Measurements from ENCODE around the gene CCDC91.

DNA sequence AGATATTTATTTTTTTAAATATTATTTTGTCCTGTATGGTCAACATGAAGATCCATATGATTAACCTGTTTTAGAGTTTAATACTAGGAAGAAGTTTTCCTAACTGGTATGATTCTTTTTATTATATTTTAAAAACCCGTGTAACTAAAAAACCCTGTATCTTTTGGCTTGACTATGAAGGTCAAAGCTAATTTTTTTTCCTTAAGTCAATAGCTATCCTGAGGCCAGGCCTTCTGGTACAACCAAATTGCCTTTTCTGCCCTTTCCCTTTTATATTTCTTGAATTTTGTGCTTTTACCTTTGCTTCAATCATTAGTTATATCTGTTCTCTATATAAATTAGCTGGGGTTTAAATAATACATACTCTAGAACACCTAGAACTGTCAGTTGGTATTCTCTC lies 30.6 kb upstream of the CCDC91 start:
- TF ChIP-seq SREBF1 (IDR thresholded peaks at IDR 0.05; ENCODE audit: borderline replicate concordance, low read depth, low read length) (no peak), TGIF2 (CRISPR knock-in tag; IDR thresholded peaks at IDR 0.05) (no peak), ZNF318 (IDR thresholded peaks at IDR 0.05; ENCODE audit: borderline replicate concordance in 1 of 2, low read depth in 1 of 2) (no peak), SETDB1 (IDR thresholded peaks at IDR 0.05; ENCODE audit: low read length) (no peak), MCM2 (IDR thresholded peaks at IDR 0.05; ENCODE audit: low read depth) (no peak), BCOR (IDR thresholded peaks at IDR 0.05) (no peak), JUND (IDR thresholded peaks at IDR 0.05; ENCODE audit: borderline replicate concordance, low read depth, low read length) (no peak), JUND (tag; IDR thresholded peaks at IDR 0.05; ENCODE audit: borderline replicate concordance, low read depth, low read length) (no peak), POU5F1 (IDR thresholded peaks at IDR 0.05; ENCODE audit: borderline replicate concordance, low read depth, low read length, partially characterized antibody) (no peak)
- TF ChIP-seq, protein P1, sequence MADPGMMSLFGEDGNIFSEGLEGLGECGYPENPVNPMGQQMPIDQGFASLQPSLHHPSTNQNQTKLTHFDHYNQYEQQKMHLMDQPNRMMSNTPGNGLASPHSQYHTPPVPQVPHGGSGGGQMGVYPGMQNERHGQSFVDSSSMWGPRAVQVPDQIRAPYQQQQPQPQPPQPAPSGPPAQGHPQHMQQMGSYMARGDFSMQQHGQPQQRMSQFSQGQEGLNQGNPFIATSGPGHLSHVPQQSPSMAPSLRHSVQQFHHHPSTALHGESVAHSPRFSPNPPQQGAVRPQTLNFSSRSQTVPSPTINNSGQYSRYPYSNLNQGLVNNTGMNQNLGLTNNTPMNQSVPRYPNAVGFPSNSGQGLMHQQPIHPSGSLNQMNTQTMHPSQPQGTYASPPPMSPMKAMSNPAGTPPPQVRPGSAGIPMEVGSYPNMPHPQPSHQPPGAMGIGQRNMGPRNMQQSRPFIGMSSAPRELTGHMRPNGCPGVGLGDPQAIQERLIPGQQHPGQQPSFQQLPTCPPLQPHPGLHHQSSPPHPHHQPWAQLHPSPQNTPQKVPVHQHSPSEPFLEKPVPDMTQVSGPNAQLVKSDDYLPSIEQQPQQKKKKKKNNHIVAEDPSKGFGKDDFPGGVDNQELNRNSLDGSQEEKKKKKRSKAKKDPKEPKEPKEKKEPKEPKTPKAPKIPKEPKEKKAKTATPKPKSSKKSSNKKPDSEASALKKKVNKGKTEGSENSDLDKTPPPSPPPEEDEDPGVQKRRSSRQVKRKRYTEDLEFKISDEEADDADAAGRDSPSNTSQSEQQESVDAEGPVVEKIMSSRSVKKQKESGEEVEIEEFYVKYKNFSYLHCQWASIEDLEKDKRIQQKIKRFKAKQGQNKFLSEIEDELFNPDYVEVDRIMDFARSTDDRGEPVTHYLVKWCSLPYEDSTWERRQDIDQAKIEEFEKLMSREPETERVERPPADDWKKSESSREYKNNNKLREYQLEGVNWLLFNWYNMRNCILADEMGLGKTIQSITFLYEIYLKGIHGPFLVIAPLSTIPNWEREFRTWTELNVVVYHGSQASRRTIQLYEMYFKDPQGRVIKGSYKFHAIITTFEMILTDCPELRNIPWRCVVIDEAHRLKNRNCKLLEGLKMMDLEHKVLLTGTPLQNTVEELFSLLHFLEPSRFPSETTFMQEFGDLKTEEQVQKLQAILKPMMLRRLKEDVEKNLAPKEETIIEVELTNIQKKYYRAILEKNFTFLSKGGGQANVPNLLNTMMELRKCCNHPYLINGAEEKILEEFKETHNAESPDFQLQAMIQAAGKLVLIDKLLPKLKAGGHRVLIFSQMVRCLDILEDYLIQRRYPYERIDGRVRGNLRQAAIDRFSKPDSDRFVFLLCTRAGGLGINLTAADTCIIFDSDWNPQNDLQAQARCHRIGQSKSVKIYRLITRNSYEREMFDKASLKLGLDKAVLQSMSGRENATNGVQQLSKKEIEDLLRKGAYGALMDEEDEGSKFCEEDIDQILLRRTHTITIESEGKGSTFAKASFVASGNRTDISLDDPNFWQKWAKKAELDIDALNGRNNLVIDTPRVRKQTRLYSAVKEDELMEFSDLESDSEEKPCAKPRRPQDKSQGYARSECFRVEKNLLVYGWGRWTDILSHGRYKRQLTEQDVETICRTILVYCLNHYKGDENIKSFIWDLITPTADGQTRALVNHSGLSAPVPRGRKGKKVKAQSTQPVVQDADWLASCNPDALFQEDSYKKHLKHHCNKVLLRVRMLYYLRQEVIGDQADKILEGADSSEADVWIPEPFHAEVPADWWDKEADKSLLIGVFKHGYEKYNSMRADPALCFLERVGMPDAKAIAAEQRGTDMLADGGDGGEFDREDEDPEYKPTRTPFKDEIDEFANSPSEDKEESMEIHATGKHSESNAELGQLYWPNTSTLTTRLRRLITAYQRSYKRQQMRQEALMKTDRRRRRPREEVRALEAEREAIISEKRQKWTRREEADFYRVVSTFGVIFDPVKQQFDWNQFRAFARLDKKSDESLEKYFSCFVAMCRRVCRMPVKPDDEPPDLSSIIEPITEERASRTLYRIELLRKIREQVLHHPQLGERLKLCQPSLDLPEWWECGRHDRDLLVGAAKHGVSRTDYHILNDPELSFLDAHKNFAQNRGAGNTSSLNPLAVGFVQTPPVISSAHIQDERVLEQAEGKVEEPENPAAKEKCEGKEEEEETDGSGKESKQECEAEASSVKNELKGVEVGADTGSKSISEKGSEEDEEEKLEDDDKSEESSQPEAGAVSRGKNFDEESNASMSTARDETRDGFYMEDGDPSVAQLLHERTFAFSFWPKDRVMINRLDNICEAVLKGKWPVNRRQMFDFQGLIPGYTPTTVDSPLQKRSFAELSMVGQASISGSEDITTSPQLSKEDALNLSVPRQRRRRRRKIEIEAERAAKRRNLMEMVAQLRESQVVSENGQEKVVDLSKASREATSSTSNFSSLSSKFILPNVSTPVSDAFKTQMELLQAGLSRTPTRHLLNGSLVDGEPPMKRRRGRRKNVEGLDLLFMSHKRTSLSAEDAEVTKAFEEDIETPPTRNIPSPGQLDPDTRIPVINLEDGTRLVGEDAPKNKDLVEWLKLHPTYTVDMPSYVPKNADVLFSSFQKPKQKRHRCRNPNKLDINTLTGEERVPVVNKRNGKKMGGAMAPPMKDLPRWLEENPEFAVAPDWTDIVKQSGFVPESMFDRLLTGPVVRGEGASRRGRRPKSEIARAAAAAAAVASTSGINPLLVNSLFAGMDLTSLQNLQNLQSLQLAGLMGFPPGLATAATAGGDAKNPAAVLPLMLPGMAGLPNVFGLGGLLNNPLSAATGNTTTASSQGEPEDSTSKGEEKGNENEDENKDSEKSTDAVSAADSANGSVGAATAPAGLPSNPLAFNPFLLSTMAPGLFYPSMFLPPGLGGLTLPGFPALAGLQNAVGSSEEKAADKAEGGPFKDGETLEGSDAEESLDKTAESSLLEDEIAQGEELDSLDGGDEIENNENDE (IDR thresholded peaks at IDR 0.05; ENCODE audit: low read depth, low read length): no peak
- TF ChIP-seq, protein P2, sequence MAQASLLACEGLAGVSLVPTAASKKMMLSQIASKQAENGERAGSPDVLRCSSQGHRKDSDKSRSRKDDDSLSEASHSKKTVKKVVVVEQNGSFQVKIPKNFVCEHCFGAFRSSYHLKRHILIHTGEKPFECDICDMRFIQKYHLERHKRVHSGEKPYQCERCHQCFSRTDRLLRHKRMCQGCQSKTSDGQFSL (CRISPR knock-in tag; IDR thresholded peaks at IDR 0.05): no peak
- TF ChIP-seq, protein P2 (tag; IDR thresholded peaks at IDR 0.05): no peak
